ENCODE results near the gene TMEM140.

The TMEM140 gene

DNA sequence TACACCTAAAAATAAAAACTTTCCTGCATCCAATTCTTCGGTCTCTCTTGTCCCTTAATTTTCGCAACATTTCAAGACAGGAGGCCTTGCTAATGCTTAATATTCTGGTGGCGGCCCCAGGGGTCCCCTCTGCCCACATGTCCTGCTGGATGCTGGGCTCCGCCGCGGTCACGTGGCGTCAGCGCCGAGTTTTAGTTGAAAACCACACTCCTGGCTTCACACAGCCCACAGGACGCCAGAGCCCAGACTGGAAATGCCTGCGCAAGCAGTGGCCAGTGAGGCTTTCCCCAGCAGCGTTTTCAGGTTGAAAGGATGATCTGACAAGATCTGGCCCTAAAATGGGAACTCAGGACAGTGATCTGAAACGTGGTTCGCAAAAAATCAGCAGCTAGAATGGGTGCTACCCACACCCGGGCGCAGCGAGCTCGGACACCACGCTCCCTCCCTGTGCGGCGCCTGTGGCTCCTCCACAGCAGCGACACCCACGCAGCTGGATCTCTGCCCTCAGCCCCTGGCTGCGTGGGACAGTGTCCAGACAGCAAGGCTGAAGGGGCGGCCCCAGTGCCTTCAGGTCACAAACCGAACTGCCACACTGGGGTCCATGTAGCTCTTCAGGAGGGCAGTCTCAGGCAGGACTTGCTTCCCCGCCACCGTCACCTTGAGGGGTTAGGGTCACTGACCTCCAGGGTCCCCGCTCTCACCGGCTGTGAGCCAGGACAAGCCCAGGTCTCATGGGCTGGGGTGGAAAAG, 34.2 kb downstream of the TMEM140 start:
- Histone ChIP-seq H3K9me3 (ENCODE audit: control insufficient read depth in 1 of 2, low read length in 2 of 2) (peaks cover 17 to 26% of the 10 kb centered on the region in 2 donors), H3K9ac (ENCODE audit: low read depth in 1 of 2, low read length in 2 of 2) (no peak overlapping the region), H3K4me1 (ENCODE audit: control insufficient read depth in 1 of 2, insufficient read depth in 2 of 2, low read length in 2 of 2) (no peaks in the 10 kb centered on the region), H3K27ac (ENCODE audit: low read depth, low read length) (no peak overlapping the region), H3K4me3 (ENCODE audit: low read depth in 1 of 2, low read length in 2 of 2) (no peak overlapping the region), H3K27me3 (ENCODE audit: control insufficient read depth in 1 of 2, insufficient read depth in 2 of 2, low read length in 2 of 2) (no peaks in the 10 kb centered on the region), H3K36me3 (ENCODE audit: control insufficient read depth in 1 of 2, insufficient read depth in 2 of 2, low read length in 2 of 2) (peaks cover 17 to 50% of the 10 kb centered on the region in 2 donors)

DNA sequence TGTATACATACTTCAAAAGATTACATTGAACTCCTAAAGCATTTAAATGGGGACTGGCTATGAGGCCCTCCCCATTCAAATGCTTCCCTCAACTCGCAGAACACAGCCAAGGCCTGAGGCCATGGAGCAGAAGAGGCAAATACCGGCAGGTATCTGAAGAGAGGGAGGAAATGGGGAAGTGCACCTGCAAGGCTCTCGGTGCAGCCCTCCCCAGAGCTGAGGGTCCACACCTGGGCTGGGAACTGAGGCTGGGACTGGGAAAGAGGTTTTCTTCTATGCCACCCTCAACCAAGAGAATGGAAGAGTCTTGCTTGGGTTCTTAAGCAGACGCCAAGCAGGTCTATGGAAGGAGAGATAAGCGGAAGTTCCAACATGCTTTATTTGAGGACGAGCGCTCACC, 35.6 kb downstream of the TMEM140 start:
- H3K9me3 ChIP-seq (ENCODE audit: control insufficient read depth in 1 of 2, low read length in 2 of 2), result peaks cover 17 to 26% of the 10 kb centered on the region in 2 donors
- no peak overlapping the region for H3K27ac ChIP-seq (ENCODE audit: low read depth, low read length)
- H3K36me3 ChIP-seq (ENCODE audit: control insufficient read depth in 1 of 2, insufficient read depth in 2 of 2, low read length in 2 of 2), result peaks cover 24 to 59% of the 10 kb centered on the region in 2 donors
- no peak overlapping the region for H3K4me3 ChIP-seq (ENCODE audit: low read depth in 1 of 2, low read length in 2 of 2)
- no peaks in the 10 kb centered on the region for H3K4me1 ChIP-seq (ENCODE audit: control insufficient read depth in 1 of 2, insufficient read depth in 2 of 2, low read length in 2 of 2)
- H3K27me3 ChIP-seq (ENCODE audit: control insufficient read depth in 1 of 2, insufficient read depth in 2 of 2, low read length in 2 of 2), result no peaks in the 10 kb centered on the region
- H3K9ac ChIP-seq (ENCODE audit: low read depth in 1 of 2, low read length in 2 of 2), result no peak overlapping the region

DNA sequence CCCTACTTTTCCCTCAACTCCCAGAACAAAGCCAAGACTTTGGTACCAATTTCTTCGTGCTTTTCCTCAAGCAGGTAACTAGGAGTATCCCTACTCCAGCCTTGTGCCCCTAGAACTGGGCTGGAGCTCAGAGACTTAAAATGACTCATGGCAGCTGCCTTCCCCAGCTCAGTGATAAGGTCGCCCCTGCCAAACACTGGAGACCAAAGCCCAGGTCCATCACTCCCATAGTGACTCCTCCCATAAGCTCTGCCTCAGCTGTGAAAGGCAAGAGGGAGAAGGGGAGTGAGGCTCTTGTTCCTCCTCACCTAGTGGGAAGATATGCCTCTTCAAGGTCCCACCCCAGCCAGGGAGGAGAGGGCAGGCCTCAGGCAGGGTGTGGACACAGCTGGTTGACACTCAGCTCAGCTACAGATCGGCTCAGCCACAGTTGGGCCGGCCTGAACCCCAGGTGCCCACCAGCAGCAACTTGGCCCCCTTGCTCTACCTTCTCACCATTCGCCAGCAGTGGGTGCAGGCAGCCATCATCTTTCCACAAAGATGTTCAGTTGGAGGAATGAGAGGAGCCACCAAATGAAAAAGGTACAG, 36.5 kb downstream of the TMEM140 start:
- H3K4me1 ChIP-seq (ENCODE audit: control insufficient read depth in 1 of 2, insufficient read depth in 2 of 2, low read length in 2 of 2), result no peaks in the 10 kb centered on the region
- no peak overlapping the region for H3K27ac ChIP-seq (ENCODE audit: low read depth, low read length)
- no peaks in the 10 kb centered on the region for H3K27me3 ChIP-seq (ENCODE audit: control insufficient read depth in 1 of 2, insufficient read depth in 2 of 2, low read length in 2 of 2)
- no peak overlapping the region for H3K9ac ChIP-seq (ENCODE audit: low read depth in 1 of 2, low read length in 2 of 2)
- H3K9me3 ChIP-seq (ENCODE audit: control insufficient read depth in 1 of 2, low read length in 2 of 2), result peaks cover 17 to 26% of the 10 kb centered on the region in 2 donors
- H3K36me3 ChIP-seq (ENCODE audit: control insufficient read depth in 1 of 2, insufficient read depth in 2 of 2, low read length in 2 of 2), result peaks cover 24 to 68% of the 10 kb centered on the region in 2 donors
- no peak overlapping the region for H3K4me3 ChIP-seq (ENCODE audit: low read depth in 1 of 2, low read length in 2 of 2)

DNA sequence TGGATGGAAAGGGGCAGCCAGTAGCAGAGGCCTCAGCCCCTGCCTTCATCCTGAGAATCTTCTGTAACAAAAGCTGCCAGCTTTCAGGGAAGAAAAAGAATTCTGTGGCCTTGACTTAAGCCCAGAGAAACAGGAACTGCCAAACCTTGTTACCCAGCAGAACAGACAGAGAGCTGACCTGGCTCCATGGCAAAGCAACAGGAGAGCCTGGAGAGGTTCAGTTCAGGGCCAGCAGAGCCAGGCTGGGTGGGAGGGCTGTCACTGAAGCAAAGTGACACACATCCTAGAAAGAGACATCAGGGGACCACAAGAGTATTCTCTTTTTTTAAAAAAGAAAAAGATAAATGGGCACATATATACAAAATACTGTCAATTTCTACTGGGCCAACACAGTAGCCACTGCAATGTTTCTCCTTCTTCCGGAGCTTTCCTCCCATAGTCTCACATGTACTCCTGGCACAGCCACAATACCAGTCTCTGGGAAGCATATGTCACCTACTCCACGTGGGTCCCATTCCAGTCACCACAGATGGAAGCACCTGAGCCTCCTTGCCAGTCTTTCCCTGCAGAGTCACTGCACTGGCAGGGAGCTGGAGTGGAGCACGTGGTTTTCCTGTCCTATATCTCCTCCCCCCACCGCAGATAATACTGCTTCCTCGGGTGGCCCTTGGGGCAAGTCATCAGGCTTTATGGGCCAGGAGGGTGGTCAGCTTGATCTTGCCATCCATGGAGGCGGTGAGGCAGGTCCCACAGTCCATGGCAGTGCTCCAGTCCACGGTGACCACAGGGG, 37.8 kb downstream of the TMEM140 start:
- peaks cover 14 to 21% of the 10 kb centered on the region in 2 donors for H3K9me3 ChIP-seq (ENCODE audit: control insufficient read depth in 1 of 2, low read length in 2 of 2)
- no peak overlapping the region for H3K27ac ChIP-seq (ENCODE audit: low read depth, low read length)
- no peak overlapping the region for H3K9ac ChIP-seq (ENCODE audit: low read depth in 1 of 2, low read length in 2 of 2)
- H3K4me3 ChIP-seq (ENCODE audit: low read depth in 1 of 2, low read length in 2 of 2), result no peak overlapping the region
- H3K27me3 ChIP-seq (ENCODE audit: control insufficient read depth in 1 of 2, insufficient read depth in 2 of 2, low read length in 2 of 2), result no peaks in the 10 kb centered on the region
- no peaks in the 10 kb centered on the region for H3K4me1 ChIP-seq (ENCODE audit: control insufficient read depth in 1 of 2, insufficient read depth in 2 of 2, low read length in 2 of 2)
- H3K36me3 ChIP-seq (ENCODE audit: control insufficient read depth in 1 of 2, insufficient read depth in 2 of 2, low read length in 2 of 2), result peaks cover 24 to 70% of the 10 kb centered on the region in 2 donors

DNA sequence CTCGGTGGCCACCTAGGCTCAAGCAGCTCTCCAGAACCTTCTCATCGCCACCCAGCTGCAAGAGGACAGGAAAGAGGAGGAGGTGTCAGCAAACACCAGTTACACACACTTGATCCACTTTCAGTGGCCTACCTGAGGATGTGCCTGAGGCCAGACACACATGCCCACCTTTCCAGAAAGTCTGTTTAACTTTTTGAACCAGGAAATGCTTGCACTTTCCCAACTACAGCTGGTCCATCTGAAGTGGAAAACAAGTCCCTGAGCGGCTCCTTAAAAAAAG, 38.3 kb downstream of the TMEM140 start:
- H3K36me3 ChIP-seq (ENCODE audit: control insufficient read depth in 1 of 2, insufficient read depth in 2 of 2, low read length in 2 of 2), result peaks cover 24 to 70% of the 10 kb centered on the region in 2 donors
- peaks cover 8 to 15% of the 10 kb centered on the region in 2 donors for H3K9me3 ChIP-seq (ENCODE audit: control insufficient read depth in 1 of 2, low read length in 2 of 2)
- no peak overlapping the region for H3K27ac ChIP-seq (ENCODE audit: low read depth, low read length)
- H3K27me3 ChIP-seq (ENCODE audit: control insufficient read depth in 1 of 2, insufficient read depth in 2 of 2, low read length in 2 of 2), result no peaks in the 10 kb centered on the region
- H3K9ac ChIP-seq (ENCODE audit: low read depth in 1 of 2, low read length in 2 of 2), result no peak overlapping the region
- H3K4me1 ChIP-seq (ENCODE audit: control insufficient read depth in 1 of 2, insufficient read depth in 2 of 2, low read length in 2 of 2), result no peaks in the 10 kb centered on the region
- no peak overlapping the region for H3K4me3 ChIP-seq (ENCODE audit: low read depth in 1 of 2, low read length in 2 of 2)

DNA sequence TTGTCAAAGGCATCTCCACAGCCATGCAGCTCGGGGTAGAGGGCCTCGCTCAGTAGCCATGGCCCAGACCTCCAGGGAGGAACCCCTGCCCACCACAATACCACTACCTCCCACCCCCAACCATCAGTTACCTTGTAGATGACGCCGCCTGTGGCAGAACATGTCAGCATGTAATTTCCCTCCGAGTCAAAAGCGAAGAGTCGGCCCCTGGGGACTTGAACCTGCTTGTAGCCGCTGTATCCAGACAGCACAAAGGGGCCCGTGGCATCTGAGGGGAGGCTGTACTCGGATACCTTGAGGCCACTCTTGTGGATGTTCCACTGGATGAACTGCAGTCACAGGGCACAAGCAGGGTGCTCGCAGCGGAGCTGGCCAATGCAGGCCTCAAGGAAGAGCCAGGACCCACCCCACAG, 39.0 kb downstream of the TMEM140 start:
- Histone ChIP-seq H3K36me3 (ENCODE audit: control insufficient read depth in 1 of 2, insufficient read depth in 2 of 2, low read length in 2 of 2) (peaks cover 24 to 68% of the 10 kb centered on the region in 2 donors), H3K27me3 (ENCODE audit: control insufficient read depth in 1 of 2, insufficient read depth in 2 of 2, low read length in 2 of 2) (no peaks in the 10 kb centered on the region), H3K27ac (ENCODE audit: low read depth, low read length) (no peak overlapping the region), H3K4me3 (ENCODE audit: low read depth in 1 of 2, low read length in 2 of 2) (no peak overlapping the region), H3K4me1 (ENCODE audit: control insufficient read depth in 1 of 2, insufficient read depth in 2 of 2, low read length in 2 of 2) (no peaks in the 10 kb centered on the region), H3K9me3 (ENCODE audit: control insufficient read depth in 1 of 2, low read length in 2 of 2) (peaks cover 2 to 11% of the 10 kb centered on the region in 2 donors), H3K9ac (ENCODE audit: low read depth in 1 of 2, low read length in 2 of 2) (no peak overlapping the region)

DNA sequence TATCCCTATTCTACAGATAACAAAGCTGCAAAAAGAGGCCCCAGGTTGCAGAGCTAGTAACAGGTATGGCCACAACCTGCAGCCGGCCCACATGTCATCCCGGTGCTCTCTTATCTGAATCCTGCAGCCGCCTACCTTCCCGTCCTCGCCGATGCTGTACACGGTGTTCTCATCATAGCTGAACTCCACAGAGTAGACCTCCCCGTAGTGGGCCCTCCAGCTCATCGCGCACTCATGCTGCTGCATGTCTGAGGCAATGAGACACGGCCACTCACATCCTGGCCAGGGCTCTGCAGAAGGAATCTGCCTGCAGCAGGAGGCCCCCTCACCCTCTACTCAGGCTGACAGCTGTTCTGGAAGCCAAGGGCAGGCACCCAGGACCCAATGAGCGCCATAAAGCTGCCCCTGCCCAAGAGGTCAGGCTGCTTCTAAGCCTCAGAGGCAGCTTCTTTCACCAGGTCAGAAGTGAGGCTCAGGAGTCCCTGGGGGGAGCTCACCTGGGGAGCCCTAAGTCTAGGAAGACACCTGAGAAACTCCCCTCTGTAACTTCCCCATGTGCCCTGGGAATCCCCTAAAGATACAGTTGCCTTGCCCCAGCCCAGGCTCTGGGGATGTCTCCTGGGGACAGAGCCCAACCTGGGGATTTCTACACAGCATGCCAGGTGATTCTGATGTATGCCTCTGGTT, 40.6 kb downstream of the TMEM140 start:
- peaks cover 17 to 61% of the 10 kb centered on the region in 2 donors for H3K36me3 ChIP-seq (ENCODE audit: control insufficient read depth in 1 of 2, insufficient read depth in 2 of 2, low read length in 2 of 2)
- no peaks in the 10 kb centered on the region for H3K4me1 ChIP-seq (ENCODE audit: control insufficient read depth in 1 of 2, insufficient read depth in 2 of 2, low read length in 2 of 2)
- no peak overlapping the region for H3K27ac ChIP-seq (ENCODE audit: low read depth, low read length)
- no peak overlapping the region for H3K9ac ChIP-seq (ENCODE audit: low read depth in 1 of 2, low read length in 2 of 2)
- H3K4me3 ChIP-seq (ENCODE audit: low read depth in 1 of 2, low read length in 2 of 2), result no peak overlapping the region
- no peaks in the 10 kb centered on the region for H3K27me3 ChIP-seq (ENCODE audit: control insufficient read depth in 1 of 2, insufficient read depth in 2 of 2, low read length in 2 of 2)
- H3K9me3 ChIP-seq (ENCODE audit: control insufficient read depth in 1 of 2, low read length in 2 of 2), result no peaks in the 10 kb centered on the region

DNA sequence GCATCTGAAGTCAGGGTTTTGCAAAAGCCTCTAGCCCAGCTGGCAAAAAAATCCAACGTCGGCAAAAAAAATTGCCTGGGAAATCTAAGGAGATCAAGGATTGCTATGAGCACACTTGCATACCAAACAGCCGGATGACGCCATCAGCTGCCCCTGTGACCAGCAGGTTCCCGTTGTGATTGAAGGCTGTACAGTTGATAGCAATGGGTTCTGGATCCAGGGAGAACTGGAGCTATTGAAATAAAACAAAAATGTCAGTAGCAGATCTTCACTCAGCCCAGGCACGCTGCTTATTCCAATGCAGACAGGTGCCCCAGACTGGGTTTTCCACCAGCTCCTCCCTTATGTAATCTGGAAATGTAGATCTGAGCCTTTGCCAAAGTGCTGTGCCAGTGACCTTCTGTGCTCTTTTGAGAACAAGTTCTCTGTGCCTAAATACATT, 41.4 kb downstream of the TMEM140 start:
- H3K36me3 ChIP-seq (ENCODE audit: control insufficient read depth in 1 of 2, insufficient read depth in 2 of 2, low read length in 2 of 2), result peaks cover 16 to 55% of the 10 kb centered on the region in 2 donors
- H3K27me3 ChIP-seq (ENCODE audit: control insufficient read depth in 1 of 2, insufficient read depth in 2 of 2, low read length in 2 of 2), result no peaks in the 10 kb centered on the region
- H3K4me1 ChIP-seq (ENCODE audit: control insufficient read depth in 1 of 2, insufficient read depth in 2 of 2, low read length in 2 of 2), result no peaks in the 10 kb centered on the region
- H3K4me3 ChIP-seq (ENCODE audit: low read depth in 1 of 2, low read length in 2 of 2), result no peak overlapping the region
- no peaks in the 10 kb centered on the region for H3K9me3 ChIP-seq (ENCODE audit: control insufficient read depth in 1 of 2, low read length in 2 of 2)
- H3K9ac ChIP-seq (ENCODE audit: low read depth in 1 of 2, low read length in 2 of 2), result no peak overlapping the region
- no peak overlapping the region for H3K27ac ChIP-seq (ENCODE audit: low read depth, low read length)

DNA sequence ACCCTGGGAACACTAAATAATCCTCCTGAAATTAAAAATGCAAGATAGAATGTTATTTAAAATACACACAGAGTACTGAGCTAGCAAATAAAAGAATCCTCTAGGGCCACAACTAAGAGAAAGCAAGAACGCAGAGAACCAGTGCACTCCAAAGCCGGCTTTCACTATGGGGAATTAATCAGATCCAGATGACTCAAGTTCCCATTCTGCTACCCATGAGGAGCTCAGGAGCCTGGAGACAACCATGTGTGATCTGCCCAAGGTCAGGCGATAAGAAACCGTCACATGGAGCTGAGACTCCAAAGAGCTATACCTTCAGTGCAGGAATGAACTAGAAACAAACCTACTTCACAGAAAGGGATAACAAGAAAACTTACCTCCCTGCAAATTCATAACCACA, 42.1 kb downstream of the TMEM140 start:
- Histone ChIP-seq H3K27me3 (ENCODE audit: control insufficient read depth in 1 of 2, insufficient read depth in 2 of 2, low read length in 2 of 2) (no peaks in the 10 kb centered on the region), H3K9me3 (ENCODE audit: control insufficient read depth in 1 of 2, low read length in 2 of 2) (no peaks in the 10 kb centered on the region), H3K9ac (ENCODE audit: low read depth in 1 of 2, low read length in 2 of 2) (no peak overlapping the region), H3K27ac (ENCODE audit: low read depth, low read length) (no peak overlapping the region), H3K36me3 (ENCODE audit: control insufficient read depth in 1 of 2, insufficient read depth in 2 of 2, low read length in 2 of 2) (peaks cover 15 to 55% of the 10 kb centered on the region in 2 donors), H3K4me3 (ENCODE audit: low read depth in 1 of 2, low read length in 2 of 2) (no peak overlapping the region), H3K4me1 (ENCODE audit: control insufficient read depth in 1 of 2, insufficient read depth in 2 of 2, low read length in 2 of 2) (no peaks in the 10 kb centered on the region)

DNA sequence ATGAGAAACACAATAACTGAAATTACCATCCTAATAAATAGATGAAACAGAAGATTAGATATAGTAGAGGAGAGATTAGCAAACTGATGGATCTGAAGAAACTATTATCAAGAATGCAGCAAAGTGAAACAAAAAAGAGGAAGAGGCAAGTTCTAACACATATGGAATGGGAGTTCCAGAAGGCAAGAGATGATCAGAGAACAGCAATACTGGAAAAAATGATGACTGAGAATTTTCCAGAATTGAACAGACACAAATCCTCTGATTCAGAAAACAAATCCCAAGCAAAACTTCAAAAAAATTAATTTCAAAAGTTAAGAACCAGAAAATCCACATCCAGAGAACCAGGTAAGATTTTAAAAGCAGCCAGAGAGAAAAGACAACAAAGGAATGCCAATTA, 42.8 kb downstream of the TMEM140 start:
- H3K9ac ChIP-seq (ENCODE audit: low read depth in 1 of 2, low read length in 2 of 2), result no peak overlapping the region
- no peak overlapping the region for H3K27ac ChIP-seq (ENCODE audit: low read depth, low read length)
- no peak overlapping the region for H3K4me3 ChIP-seq (ENCODE audit: low read depth in 1 of 2, low read length in 2 of 2)
- H3K36me3 ChIP-seq (ENCODE audit: control insufficient read depth in 1 of 2, insufficient read depth in 2 of 2, low read length in 2 of 2), result peaks cover 12 to 54% of the 10 kb centered on the region in 2 donors
- no peaks in the 10 kb centered on the region for H3K27me3 ChIP-seq (ENCODE audit: control insufficient read depth in 1 of 2, insufficient read depth in 2 of 2, low read length in 2 of 2)
- H3K4me1 ChIP-seq (ENCODE audit: control insufficient read depth in 1 of 2, insufficient read depth in 2 of 2, low read length in 2 of 2), result no peaks in the 10 kb centered on the region
- no peaks in the 10 kb centered on the region for H3K9me3 ChIP-seq (ENCODE audit: control insufficient read depth in 1 of 2, low read length in 2 of 2)

Data from duodenal mucosa (tissue), 2 donors.